Keratinocyte (primary cell): ENCODE measurements around the gene ST6GAL1. TPM values are rescaled to one million over a fixed set of nuclear protein-coding genes. Genes with fewer than 3 reads are reported as not detected.

Experiments
- DNase-seq: peaks from one replicate; pipeline ENCODE4 v3.0.0-alpha.2; 2011; ENCODE audit warnings: low read depth, missing footprints, low spot score
- FAIRE-seq: peaks from 2 replicates; lab custom pipeline; 2011; peaks lifted over from hg19 to GRCh38; lab: Jason Lieb, UNC
- H2AFZ ChIP-seq: 2 replicates; pipeline ENCODE4 v1.6.0; 2012; ENCODE audit warnings: low read length, control low read depth, inconsistent platforms; ENCODE audit not compliant: control insufficient read depth
- H3K27ac ChIP-seq: 2 replicates; pipeline ENCODE4 v1.5.1; 2011; ENCODE audit warnings: low read length; ENCODE audit not compliant: control insufficient read depth, insufficient read depth
- H3K27me3 ChIP-seq: 3 replicates; pipeline ENCODE4 v1.6.0; 2011; ENCODE audit warnings: low read length; ENCODE audit not compliant: control insufficient read depth, insufficient read depth; ENCODE audit errors: extremely low read depth
- H3K36me3 ChIP-seq, 2 experiments: 2 replicates in 1 of 2; 3 replicates in 1 of 2; pipeline ENCODE4 v1.5.1; 2011; ENCODE audit warnings: low read length in 2 of 2, mild to moderate bottlenecking in 1 of 2; ENCODE audit not compliant: control insufficient read depth in 2 of 2, insufficient read depth in 2 of 2; ENCODE audit errors: extremely low read depth in 1 of 2
- H3K4me1 ChIP-seq: 3 replicates; pipeline ENCODE4 v1.5.1; 2011; ENCODE audit warnings: low read length; ENCODE audit not compliant: control insufficient read depth, insufficient read depth; ENCODE audit errors: extremely low read depth
- H3K4me2 ChIP-seq: 3 replicates; pipeline ENCODE4 v1.6.0; 2011; ENCODE audit warnings: low read depth, low read length; ENCODE audit not compliant: control insufficient read depth, insufficient read depth; ENCODE audit errors: extremely low read depth
- H3K4me3 ChIP-seq, 3 experiments: fragments of 200-600 bp in 1 of 3; sonication (generic) in 1 of 3; 2 replicates in 2 of 3; 3 replicates in 1 of 3; pipeline ENCODE4 v1.5.1; 2011 to 2016; ENCODE audit warnings: low read length in 3 of 3, mild to moderate bottlenecking in 3 of 3, control low read depth in 2 of 3, inconsistent platforms in 1 of 3, low read depth in 1 of 3, mixed read lengths in 1 of 3, mixed run types in 1 of 3, moderate library complexity in 1 of 3; ENCODE audit not compliant: control insufficient read depth in 2 of 3, insufficient read depth in 2 of 3; ENCODE audit errors: extremely low read depth in 1 of 3
- H3K79me2 ChIP-seq: 2 replicates; pipeline ENCODE4 v1.6.0; 2012; ENCODE audit warnings: low read length; ENCODE audit not compliant: control insufficient read depth, insufficient read depth
- H3K9ac ChIP-seq: 3 replicates; pipeline ENCODE4 v1.6.0; 2011; ENCODE audit warnings: low read length; ENCODE audit not compliant: control insufficient read depth, insufficient read depth; ENCODE audit errors: extremely low read depth
- H3K9me1 ChIP-seq: 3 replicates; pipeline ENCODE4 v1.6.0; 2011; ENCODE audit warnings: low read length; ENCODE audit not compliant: control insufficient read depth, insufficient read depth; ENCODE audit errors: extremely low read depth
- H3K9me3 ChIP-seq: 2 replicates; pipeline ENCODE4 v1.5.1; 2012; ENCODE audit warnings: low read depth, low read length; ENCODE audit not compliant: control insufficient read depth
- H4K20me1 ChIP-seq: 3 replicates; pipeline ENCODE4 v1.6.0; 2011; ENCODE audit warnings: low read length; ENCODE audit not compliant: control insufficient read depth, insufficient read depth; ENCODE audit errors: extremely low read depth
- CTCF ChIP-seq, 3 experiments: IDR thresholded peaks in 1 of 3; conservative IDR thresholded peaks in 1 of 3; optimal IDR thresholded peaks in 1 of 3; 2 replicates in 2 of 3; 3 replicates in 1 of 3; pipeline versions ENCODE3 to v1.5.1; 2011; ENCODE audit warnings: low read length in 3 of 3, mild to moderate bottlenecking in 3 of 3, moderate library complexity in 2 of 3, control low read depth in 1 of 3, inconsistent platforms in 1 of 3; ENCODE audit not compliant: insufficient read depth in 2 of 3; ENCODE audit errors: extremely low read depth in 1 of 3
- EZH2 ChIP-seq: IDR thresholded peaks from one replicate; pipeline ENCODE4 v1.6.1; 2012; ENCODE audit warnings: inconsistent platforms, mild to moderate bottlenecking, low read length, moderate library complexity
- dilution Hi-C: fragments of 300-500 bp; cut with MboI; formaldehyde crosslinking; loops from one replicate; pipeline ENCODE4 v1.7.0; 2020; ENCODE audit warnings: low sequenced_read_pairs; ENCODE audit not compliant: extremely low pct_ligation_motif_present
- polyA plus RNA-seq, 5 experiments: library from polyadenylated mRNA; depleted of rRNA in 3 of 5; stranded (reverse) in 3 of 5; stranded (forward) in 1 of 5; unstranded in 1 of 5; fragments of >200 nt; gene quantifications; 1 replicate in 1 of 5; 2 replicates in 3 of 5; 3 replicates in 1 of 5; pipeline versions ENCODE4 v1.2.1 to v1.2.3, GENCODE V29; 2011 to 2012; ENCODE audit warnings: missing spikeins in 2 of 5, low read depth in 1 of 5, low replicate concordance in 1 of 5

The ST6GAL1 gene
- polyA plus RNA-seq, 1 donor (not counting 4 experiments of a cell fraction or from before 2014, with no cell fraction given), result 7.5 TPM

GRCh38 chr3:186978712-186979111 is 48.4 kb downstream of the ST6GAL1 start:
- no peak overlapping the region for H2AFZ ChIP-seq
- DNase-seq (no peak), FAIRE-seq (no peak)
- H3K79me2 ChIP-seq, result no peaks in the 10 kb centered on the region
- dilution Hi-C loops, result no loop called here
- H3K27me3 ChIP-seq, result no peaks in the 10 kb centered on the region
- no peak overlapping the region for H3K9ac ChIP-seq
- TF ChIP-seq CTCF (optimal IDR thresholded peaks at IDR 0.05 in 1 of 3, IDR thresholded peaks at IDR 0.05 in 1 of 3, conservative IDR thresholded peaks at IDR 0.05 in 1 of 3; ENCODE audit: extremely low read depth in 1 of 3, insufficient read depth in 2 of 3, low read length in 3 of 3), result no peak
- TF ChIP-seq EZH2, result no peak
- H3K36me3 ChIP-seq, result no peaks in the 10 kb centered on the region
- peaks cover 10% of the 10 kb centered on the region for H3K4me1 ChIP-seq
- H3K4me2 ChIP-seq, result no peak overlapping the region
- H4K20me1 ChIP-seq, result no peaks in the 10 kb centered on the region
- H3K27ac ChIP-seq, result no peak overlapping the region
- no peak overlapping the region for H3K4me3 ChIP-seq
- no peaks in the 10 kb centered on the region for H3K9me3 ChIP-seq
- H3K9me1 ChIP-seq, result no peaks in the 10 kb centered on the region

GRCh38 chr3:186979852-186980251 is 49.5 kb downstream of the ST6GAL1 start:
- DNase-seq, result peak; percentile 60

More at GRCh38 chr3:186979852-186980251, 49.5 kb downstream of the ST6GAL1 start:
- Histone ChIP-seq H3K4me2 (no peak overlapping the region), H2AFZ (no peak overlapping the region), H3K4me1 (peaks cover 10% of the 10 kb centered on the region), H4K20me1 (no peaks in the 10 kb centered on the region), H3K9ac (no peak overlapping the region), H3K9me1 (no peaks in the 10 kb centered on the region), H3K4me3 (no peak overlapping the region), H3K79me2 (no peaks in the 10 kb centered on the region), H3K36me3 (no peaks in the 10 kb centered on the region), H3K27me3 (no peaks in the 10 kb centered on the region), H3K9me3 (no peaks in the 10 kb centered on the region), H3K27ac (no peak overlapping the region)
- dilution Hi-C loops, result no loop called here
- TF ChIP-seq EZH2 (no peak), CTCF (optimal IDR thresholded peaks at IDR 0.05 in 1 of 3, IDR thresholded peaks at IDR 0.05 in 1 of 3, conservative IDR thresholded peaks at IDR 0.05 in 1 of 3; ENCODE audit: extremely low read depth in 1 of 3, insufficient read depth in 2 of 3, low read length in 3 of 3) (no peak)
- FAIRE-seq, result peak; percentile 63
